Neuronal stem cell (in vitro differentiated cells): Measurements from ENCODE around the gene MEIS2.

Experiments used
- DNase-seq: peaks from one replicate; pipeline ENCODE4 v3.0.0-alpha.2; 2013; ENCODE audit warnings: low spot score
- H2AFZ ChIP-seq: one replicate; pipeline ENCODE4 v1.6.1; 2013; ENCODE audit warnings: mild to moderate bottlenecking, low read length, inconsistent platforms
- H2AK5ac ChIP-seq: 2 replicates; pipeline ENCODE4 v1.6.1; 2013; ENCODE audit warnings: low read depth, mild to moderate bottlenecking, inconsistent platforms, low read length, moderate library complexity, mixed read lengths
- H2BK120ac ChIP-seq: 2 replicates; pipeline ENCODE4 v1.6.1; 2013; ENCODE audit warnings: low read depth, mild to moderate bottlenecking, inconsistent platforms, low read length, moderate library complexity, mixed read lengths
- H2BK12ac ChIP-seq: one replicate; pipeline ENCODE4 v1.6.1; 2013; ENCODE audit warnings: low read length, inconsistent platforms
- H2BK15ac ChIP-seq: 2 replicates; pipeline ENCODE4 v1.6.1; 2013; ENCODE audit warnings: mild to moderate bottlenecking, low read length, inconsistent platforms, mixed read lengths
- H2BK5ac ChIP-seq: one replicate; pipeline ENCODE4 v1.6.1; 2013; ENCODE audit warnings: inconsistent platforms, mild to moderate bottlenecking, low read length, moderate library complexity
- H3K14ac ChIP-seq: one replicate; pipeline ENCODE4 v1.6.1; 2013; ENCODE audit warnings: low read length, inconsistent platforms
- H3K18ac ChIP-seq: 2 replicates; pipeline ENCODE4 v1.6.1; 2013; ENCODE audit warnings: low read length, inconsistent platforms
- H3K23ac ChIP-seq: 2 replicates; pipeline ENCODE4 v1.6.1; 2013; ENCODE audit warnings: low read depth, mild to moderate bottlenecking, mixed read lengths, low read length, inconsistent platforms; ENCODE audit not compliant: poor library complexity
- H3K27ac ChIP-seq: replicated peaks from 3 replicates; pipeline ENCODE4 v1.5.1; 2013; ENCODE audit warnings: low read length, inconsistent platforms
- H3K27me3 ChIP-seq, 3 experiments: 2 replicates each; pipeline ENCODE4 v1.6.1; 2013; ENCODE audit warnings: low read length in 3 of 3, mild to moderate bottlenecking in 2 of 3, inconsistent platforms in 1 of 3, low read depth in 1 of 3, mixed read lengths in 1 of 3, moderate library complexity in 1 of 3; ENCODE audit not compliant: control insufficient read depth in 3 of 3, insufficient read depth in 3 of 3
- H3K36me3 ChIP-seq, 2 donors: replicated peaks in 1 of 2; 2 replicates each; pipeline ENCODE4 v1.6.1; 2013; ENCODE audit warnings: low read length in 2 of 2; ENCODE audit not compliant: control insufficient read depth in 2 of 2, insufficient read depth in 2 of 2
- H3K4ac ChIP-seq: 2 replicates; pipeline ENCODE4 v1.6.1; 2013; ENCODE audit warnings: inconsistent platforms, mild to moderate bottlenecking, low read length, moderate library complexity
- H3K4me1 ChIP-seq, 2 donors: 1 replicate in 1 of 2; 2 replicates in 1 of 2; pipeline ENCODE4 v1.6.1; 2013; ENCODE audit warnings: low read length in 2 of 2, low read depth in 1 of 2; ENCODE audit not compliant: control insufficient read depth in 2 of 2, insufficient read depth in 1 of 2
- H3K4me2 ChIP-seq: one replicate; pipeline ENCODE4 v1.6.1; 2013; ENCODE audit warnings: mild to moderate bottlenecking, low read length, inconsistent platforms; ENCODE audit not compliant: insufficient read depth, poor library complexity, severe bottlenecking
- H3K4me3 ChIP-seq, 2 donors: 2 replicates each; pipeline ENCODE4 v1.5.1; 2013; ENCODE audit warnings: low read length in 2 of 2, mild to moderate bottlenecking in 2 of 2, inconsistent platforms in 1 of 2, moderate library complexity in 1 of 2
- H3K79me1 ChIP-seq: one replicate; pipeline ENCODE4 v1.6.1; 2013; ENCODE audit warnings: low read depth, mild to moderate bottlenecking, inconsistent platforms, low read length, moderate library complexity
- H3K9ac ChIP-seq: one replicate; pipeline ENCODE4 v1.6.1; 2013; ENCODE audit warnings: mild to moderate bottlenecking, low read depth, low read length, inconsistent platforms; ENCODE audit not compliant: poor library complexity
- H3K9me3 ChIP-seq, 2 donors: replicated peaks in 1 of 2; 2 replicates each; pipeline versions ENCODE3 to v1.6.1; 2013; ENCODE audit warnings: low read length in 2 of 2, mild to moderate bottlenecking in 2 of 2, inconsistent platforms in 1 of 2, low read depth in 1 of 2, mixed read lengths in 1 of 2, moderate library complexity in 1 of 2; ENCODE audit not compliant: control insufficient read depth in 2 of 2, insufficient read depth in 1 of 2
- H4K8ac ChIP-seq: one replicate; pipeline ENCODE4 v1.6.1; 2013; ENCODE audit warnings: low read depth, mild to moderate bottlenecking, inconsistent platforms, low read length, moderate library complexity
- H4K91ac ChIP-seq: one replicate; pipeline ENCODE4 v1.6.1; 2013; ENCODE audit warnings: low read length, low read depth, mild to moderate bottlenecking, inconsistent platforms; ENCODE audit not compliant: poor library complexity
- WGBS, 2 donors: extraction: QIAGEN DNeasy Blood & Tissue Kit; methylation state at CpG; one replicate each; pipeline ENCODE4 v1.1.7; 2013; ENCODE audit warnings: missing lambda C conversion rate in 2 of 2, mixed read lengths in 1 of 2; ENCODE audit not compliant: insufficient read length in 2 of 2, insufficient replicate concordance in 1 of 2; ENCODE audit errors: extremely low coverage in 2 of 2; 5-methylcytosine and 5-hydroxymethylcytosine counted together

MEIS2 gene

GRCh38 chr15:36940636-36941260 is 159.6 kb downstream of the MEIS2 start:
- DNase-seq: no peak
- Histone ChIP-seq H3K14ac (no peak overlapping the region), H2BK12ac (no peak overlapping the region), H3K4ac (no peak overlapping the region), H3K36me3 (peaks cover 0 to 3% of the 10 kb centered on the region in 2 donors), H2AK5ac (no peak overlapping the region), H4K91ac (no peak overlapping the region), H2BK15ac (no peak overlapping the region), H2BK120ac (no peak overlapping the region), H3K4me2 (no peak overlapping the region), H3K27me3 (no peaks in the 10 kb centered on the region), H3K4me3 (no peak overlapping the region), H3K9me3 (no peaks in the 10 kb centered on the region), H2AFZ (no peak overlapping the region), H2BK5ac (no peak overlapping the region), H3K4me1 (peaks cover 13 to 15% of the 10 kb centered on the region in 2 donors), H3K18ac (no peak overlapping the region), H4K8ac (no peak overlapping the region), H3K27ac (no peak overlapping the region), H3K79me1 (no peaks in the 10 kb centered on the region), H3K23ac (no peak overlapping the region), H3K9ac (no peak overlapping the region)
- WGBS, 2 donors: no CpG with 5 or more reads among the region's 3 CpGs

- no peak overlapping the region for H3K14ac ChIP-seq
Observed at GRCh38 chr15:36940219-36940618, 160.1 kb downstream of the MEIS2 start.

GRCh38 chr15:36938764-36939163 is 161.6 kb downstream of the MEIS2 start:
- Histone ChIP-seq H3K4ac (no peak overlapping the region), H3K14ac (no peak overlapping the region), H3K9ac (no peak overlapping the region), H3K23ac (no peak overlapping the region), H3K4me3 (peak overlapping the region in 1 of 2 donors; percentile 30), H3K4me2 (no peak overlapping the region), H3K79me1 (no peaks in the 10 kb centered on the region), H2AFZ (no peak overlapping the region), H2BK15ac (no peak overlapping the region), H2AK5ac (no peak overlapping the region), H2BK120ac (no peak overlapping the region), H2BK12ac (no peak overlapping the region), H3K9me3 (no peaks in the 10 kb centered on the region), H3K4me1 (peaks cover 6 to 9% of the 10 kb centered on the region in 2 donors), H3K27me3 (no peaks in the 10 kb centered on the region), H3K27ac (no peak overlapping the region), H3K36me3 (peaks cover 0 to 3% of the 10 kb centered on the region in 2 donors), H2BK5ac (no peak overlapping the region), H3K18ac (no peak overlapping the region), H4K91ac (no peak overlapping the region), H4K8ac (no peak overlapping the region)
- DNase-seq: no peak
- WGBS, 2 donors: no CpG with 5 or more reads among the region's 7 CpGs

More at GRCh38 chr15:36940219-36940618, 160.1 kb downstream of the MEIS2 start:
- Histone ChIP-seq H3K4me3 (no peak overlapping the region), H3K27me3 (no peaks in the 10 kb centered on the region), H3K79me1 (no peaks in the 10 kb centered on the region), H3K9me3 (no peaks in the 10 kb centered on the region), H2BK12ac (no peak overlapping the region), H2BK5ac (no peak overlapping the region), H4K91ac (no peak overlapping the region), H2AFZ (no peak overlapping the region), H3K18ac (no peak overlapping the region), H3K23ac (no peak overlapping the region), H3K27ac (no peak overlapping the region), H4K8ac (no peak overlapping the region), H2AK5ac (no peak overlapping the region), H3K4ac (no peak overlapping the region), H2BK15ac (no peak overlapping the region), H3K4me1 (peaks cover 13 to 15% of the 10 kb centered on the region in 2 donors), H2BK120ac (no peak overlapping the region), H3K9ac (no peak overlapping the region), H3K4me2 (no peak overlapping the region), H3K36me3 (peaks cover 0 to 3% of the 10 kb centered on the region in 2 donors)
- WGBS, 2 donors: no CpG with 5 or more reads among the region's 3 CpGs
- DNase-seq: no peak

GRCh38 chr15:36938131-36938530 is 162.2 kb downstream of the MEIS2 start:
- peaks cover 0 to 3% of the 10 kb centered on the region in 2 donors for H3K36me3 ChIP-seq
- H2BK12ac ChIP-seq: no peak overlapping the region
- H4K91ac ChIP-seq: no peak overlapping the region
- H3K23ac ChIP-seq: no peak overlapping the region
- no peak overlapping the region for H3K18ac ChIP-seq
- no peak overlapping the region for H2BK15ac ChIP-seq
- H4K8ac ChIP-seq: no peak overlapping the region
- H3K27me3 ChIP-seq: no peaks in the 10 kb centered on the region
- H3K4me1 ChIP-seq: peaks cover under 1 to 9% of the 10 kb centered on the region in 2 donors
- no CpG with 5 or more reads among the region's 4 CpGs for WGBS, 2 donors
- H2BK5ac ChIP-seq: no peak overlapping the region
- H3K9ac ChIP-seq: no peak overlapping the region
- H3K27ac ChIP-seq: no peak overlapping the region
- H3K79me1 ChIP-seq: no peaks in the 10 kb centered on the region
- H3K9me3 ChIP-seq: no peaks in the 10 kb centered on the region
- H2AK5ac ChIP-seq: no peak overlapping the region
- no peak for DNase-seq
- H3K4me3 ChIP-seq: no peak overlapping the region
- H2BK120ac ChIP-seq: no peak overlapping the region
- no peak overlapping the region for H3K4me2 ChIP-seq
- no peak overlapping the region for H3K4ac ChIP-seq
- H2AFZ ChIP-seq: no peak overlapping the region
- H3K14ac ChIP-seq: no peak overlapping the region
